ENCODE results near the gene ZFR2. TPM values are rescaled to one million over a fixed set of nuclear protein-coding genes. Genes with fewer than 3 reads are reported as not detected.

The ZFR2 gene
- polyA plus RNA-seq, 1 of the 3 experiments (the other 2 are of a cell fraction), result 0.44 TPM

GRCh38 chr19:3825286-3825956 is 43.4 kb downstream of the ZFR2 start:
- DNase-seq, result no peak
- no peaks in the 10 kb centered on the region for H3K9me3 ChIP-seq
- H3K79me2 ChIP-seq (ENCODE audit: insufficient read depth), result no peaks in the 10 kb centered on the region
- H3F3A ChIP-seq (replicated peaks; ENCODE audit: insufficient read depth), result no peaks in the 10 kb centered on the region
- H4K20me1 ChIP-seq (ENCODE audit: insufficient read depth), result no peaks in the 10 kb centered on the region
- H3K27me3 ChIP-seq (ENCODE audit: insufficient read depth), result peaks cover 11% of the 10 kb centered on the region
- no peak overlapping the region for H3K4me2 ChIP-seq
- H3K9ac ChIP-seq, result no peak overlapping the region
- no peak overlapping the region for H3K4me3 ChIP-seq (ENCODE audit: low read depth in 2 of 2, low read length in 1 of 2)
- ChIA-PET CTCF (interaction anchor here (1.4 kb wide), 1 partner anchor 42 kb away, joined by 3 read pairs; no protein-coding TSS in a partner anchor), POLR2A (no interaction called here)
- no peaks in the 10 kb centered on the region for H3K9me2 ChIP-seq
- no peak overlapping the region for H3K27ac ChIP-seq (ENCODE audit: low read depth in 2 of 2, low read length in 1 of 2)
- TF ChIP-seq FOXJ3 (CRISPR knock-in tag; IDR thresholded peaks at IDR 0.05), result no peak
- no peak for TF ChIP-seq ZBTB33 (IDR thresholded peaks at IDR 0.05; ENCODE audit: borderline replicate concordance, low read depth)
- no peak for TF ChIP-seq MEF2A (IDR thresholded peaks at IDR 0.05; ENCODE audit: borderline replicate concordance, low read depth)
- no peak for TF ChIP-seq FOSL2 (IDR thresholded peaks at IDR 0.05; ENCODE audit: borderline replicate concordance, low read depth)
- TF ChIP-seq USF2 (IDR thresholded peaks at IDR 0.05; ENCODE audit: borderline replicate concordance, low read depth, low read length), result no peak
- no peak for TF ChIP-seq RFX5 (IDR thresholded peaks at IDR 0.05; ENCODE audit: low read length)
- no peak for TF ChIP-seq EZH2phosphoT487 (IDR thresholded peaks at IDR 0.05; ENCODE audit: borderline replicate concordance, low read depth)
- WGBS (ENCODE audit: low lambda C conversion rate), result 65% methylated on average over 18 of the region's 32 CpGs
- no peak overlapping the region for H2AFZ ChIP-seq (ENCODE audit: low read depth)
- H3K36me3 ChIP-seq (replicated peaks in 1 of 2; ENCODE audit: control insufficient read depth in 1 of 2, insufficient read depth in 2 of 2, low read length in 1 of 2), result no peaks in the 10 kb centered on the region
- no peaks in the 10 kb centered on the region; a peak in 1 of 4 replicates for H3K4me1 ChIP-seq (ENCODE audit: control insufficient read depth in 1 of 2, insufficient read depth in 2 of 2, low read depth in 1 of 2, low read length in 1 of 2)

DNA sequence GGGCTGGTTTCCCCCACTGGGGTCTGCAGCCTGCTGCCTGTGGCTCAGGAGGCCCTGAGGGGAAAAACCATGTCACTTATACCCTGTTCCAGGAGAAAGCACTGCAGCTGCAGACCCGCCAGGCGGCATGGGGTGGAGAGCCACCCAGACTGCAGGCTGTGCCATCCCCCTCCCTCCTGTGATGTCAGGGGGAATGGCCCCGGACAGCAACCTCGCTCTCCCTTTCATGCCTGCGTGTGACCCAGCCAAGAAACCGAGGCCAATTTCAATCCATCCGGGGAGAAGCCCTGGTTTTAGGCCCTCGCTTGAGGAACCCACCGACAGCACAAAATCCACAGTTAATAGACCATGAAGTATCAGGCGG is 45.5 kb downstream of the ZFR2 start:
- Histone ChIP-seq H3K9ac (no peak overlapping the region), H3F3A (replicated peaks; ENCODE audit: insufficient read depth) (no peaks in the 10 kb centered on the region), H3K9me3 (no peaks in the 10 kb centered on the region), H3K4me2 (no peak overlapping the region), H3K27ac (ENCODE audit: low read depth in 2 of 2, low read length in 1 of 2) (no peak overlapping the region), H3K79me2 (ENCODE audit: insufficient read depth) (no peaks in the 10 kb centered on the region), H3K9me2 (no peaks in the 10 kb centered on the region), H4K20me1 (ENCODE audit: insufficient read depth) (no peaks in the 10 kb centered on the region), H2AFZ (ENCODE audit: low read depth) (no peak overlapping the region), H3K4me1 (ENCODE audit: control insufficient read depth in 1 of 2, insufficient read depth in 2 of 2, low read depth in 1 of 2, low read length in 1 of 2) (no peaks in the 10 kb centered on the region; a peak in 1 of 4 replicates), H3K27me3 (ENCODE audit: insufficient read depth) (peaks cover 6% of the 10 kb centered on the region; the same call in 1 of the 2 replicates), H3K4me3 (ENCODE audit: low read depth in 2 of 2, low read length in 1 of 2) (no peak overlapping the region), H3K36me3 (replicated peaks in 1 of 2; ENCODE audit: control insufficient read depth in 1 of 2, insufficient read depth in 2 of 2, low read length in 1 of 2) (no peaks in the 10 kb centered on the region)
- ChIA-PET CTCF (interaction anchor here (1.3 to 2.7 kb wide), 6 partner anchors 10 to 157 kb away, joined by 3 to 26 read pairs (median 10); no protein-coding TSS in a partner anchor), POLR2A (interaction anchor here (1.2 kb wide), 1 partner anchor 10 kb away, joined by 3 read pairs; no protein-coding TSS in a partner anchor)
- DNase-seq, result peak; percentile 36
- TF ChIP-seq, protein P1, sequence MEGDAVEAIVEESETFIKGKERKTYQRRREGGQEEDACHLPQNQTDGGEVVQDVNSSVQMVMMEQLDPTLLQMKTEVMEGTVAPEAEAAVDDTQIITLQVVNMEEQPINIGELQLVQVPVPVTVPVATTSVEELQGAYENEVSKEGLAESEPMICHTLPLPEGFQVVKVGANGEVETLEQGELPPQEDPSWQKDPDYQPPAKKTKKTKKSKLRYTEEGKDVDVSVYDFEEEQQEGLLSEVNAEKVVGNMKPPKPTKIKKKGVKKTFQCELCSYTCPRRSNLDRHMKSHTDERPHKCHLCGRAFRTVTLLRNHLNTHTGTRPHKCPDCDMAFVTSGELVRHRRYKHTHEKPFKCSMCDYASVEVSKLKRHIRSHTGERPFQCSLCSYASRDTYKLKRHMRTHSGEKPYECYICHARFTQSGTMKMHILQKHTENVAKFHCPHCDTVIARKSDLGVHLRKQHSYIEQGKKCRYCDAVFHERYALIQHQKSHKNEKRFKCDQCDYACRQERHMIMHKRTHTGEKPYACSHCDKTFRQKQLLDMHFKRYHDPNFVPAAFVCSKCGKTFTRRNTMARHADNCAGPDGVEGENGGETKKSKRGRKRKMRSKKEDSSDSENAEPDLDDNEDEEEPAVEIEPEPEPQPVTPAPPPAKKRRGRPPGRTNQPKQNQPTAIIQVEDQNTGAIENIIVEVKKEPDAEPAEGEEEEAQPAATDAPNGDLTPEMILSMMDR (IDR thresholded peaks at IDR 0.05), result no peak
- 92% methylated on average over 6 of the region's 10 CpGs for WGBS (ENCODE audit: low lambda C conversion rate)
